ENCODE results near the gene DGKH.

The DGKH gene

GRCh38 chr13:42114912-42115311 lies 66.5 kb downstream of the DGKH start:
- Histone ChIP-seq H3K4me1 (ENCODE audit: control insufficient read depth, low read length) (peaks cover 4% of the 10 kb centered on the region), H3K36me3 (ENCODE audit: control insufficient read depth, low read length) (no peaks in the 10 kb centered on the region), H3K4me2 (ENCODE audit: low read length) (no peak overlapping the region), H3K79me2 (ENCODE audit: control insufficient read depth, low read length) (peaks cover 19% of the 10 kb centered on the region), H3K27me3 (ENCODE audit: control insufficient read depth, low read length) (no peaks in the 10 kb centered on the region), H3K9me2 (replicated peaks; ENCODE audit: control insufficient read depth, low read length) (no peaks in the 10 kb centered on the region), H4K20me1 (ENCODE audit: control insufficient read depth, insufficient read depth, low read depth, low read length) (peaks cover 4% of the 10 kb centered on the region; the same call in 1 of the 2 replicates), H3K9me3 (ENCODE audit: control insufficient read depth, insufficient read depth, low read length) (no peaks in the 10 kb centered on the region), H3F3A (ENCODE audit: control insufficient read depth, insufficient read depth) (no peaks in the 10 kb centered on the region), H3K27ac (ENCODE audit: low read depth, low read length) (no peak overlapping the region), H3K4me3 (ENCODE audit: low read length) (no peak overlapping the region)
- TF ChIP-seq CTCF (IDR thresholded peaks at IDR 0.05; ENCODE audit: low read depth, low read length, poor library complexity, severe bottlenecking) = no peak
- TF ChIP-seq EZH2phosphoT487 (IDR thresholded peaks at IDR 0.05; ENCODE audit: borderline replicate concordance, low read length) = no peak

- Histone ChIP-seq H3K9me2 (replicated peaks; ENCODE audit: control insufficient read depth, low read length) (no peaks in the 10 kb centered on the region), H3K36me3 (ENCODE audit: control insufficient read depth, low read length) (no peaks in the 10 kb centered on the region), H3K4me2 (ENCODE audit: low read length) (no peak overlapping the region), H3F3A (ENCODE audit: control insufficient read depth, insufficient read depth) (no peaks in the 10 kb centered on the region), H3K27ac (ENCODE audit: low read depth, low read length) (no peak overlapping the region), H3K27me3 (ENCODE audit: control insufficient read depth, low read length) (no peaks in the 10 kb centered on the region), H3K4me1 (ENCODE audit: control insufficient read depth, low read length) (no peaks in the 10 kb centered on the region), H4K20me1 (ENCODE audit: control insufficient read depth, insufficient read depth, low read depth, low read length) (no peaks in the 10 kb centered on the region), H3K4me3 (ENCODE audit: low read length) (no peak overlapping the region), H3K79me2 (ENCODE audit: control insufficient read depth, low read length) (peaks cover 13% of the 10 kb centered on the region), H3K9me3 (ENCODE audit: control insufficient read depth, insufficient read depth, low read length) (no peaks in the 10 kb centered on the region)
- TF ChIP-seq CTCF (IDR thresholded peaks at IDR 0.05; ENCODE audit: low read depth, low read length, poor library complexity, severe bottlenecking) = no peak
- TF ChIP-seq EZH2phosphoT487 (IDR thresholded peaks at IDR 0.05; ENCODE audit: borderline replicate concordance, low read length) = no peak
These were observed 67.8 kb downstream of the DGKH start for GRCh38 chr13:42116225-42116624.

- no peaks in the 10 kb centered on the region for H3K36me3 ChIP-seq (ENCODE audit: control insufficient read depth, low read length)
These were observed 70.6 kb downstream of the DGKH start for GRCh38 chr13:42119041-42119440.

More at GRCh38 chr13:42119041-42119440, 70.6 kb downstream of the DGKH start:
- Histone ChIP-seq H3K4me1 (ENCODE audit: control insufficient read depth, low read length) (no peaks in the 10 kb centered on the region), H3K4me2 (ENCODE audit: low read length) (no peak overlapping the region), H3K27ac (ENCODE audit: low read depth, low read length) (no peak overlapping the region), H3K79me2 (ENCODE audit: control insufficient read depth, low read length) (peaks cover 12% of the 10 kb centered on the region), H4K20me1 (ENCODE audit: control insufficient read depth, insufficient read depth, low read depth, low read length) (no peaks in the 10 kb centered on the region), H3K9me2 (replicated peaks; ENCODE audit: control insufficient read depth, low read length) (no peaks in the 10 kb centered on the region), H3K27me3 (ENCODE audit: control insufficient read depth, low read length) (no peaks in the 10 kb centered on the region), H3F3A (ENCODE audit: control insufficient read depth, insufficient read depth) (no peaks in the 10 kb centered on the region), H3K4me3 (ENCODE audit: low read length) (no peak overlapping the region), H3K9me3 (ENCODE audit: control insufficient read depth, insufficient read depth, low read length) (no peaks in the 10 kb centered on the region)
- TF ChIP-seq EZH2phosphoT487 (IDR thresholded peaks at IDR 0.05; ENCODE audit: borderline replicate concordance, low read length) (no peak), CTCF (IDR thresholded peaks at IDR 0.05; ENCODE audit: low read depth, low read length, poor library complexity, severe bottlenecking) (no peak)
